Measurements from ENCODE around the gene ELOF1. TPM values are rescaled to one million over a fixed set of nuclear protein-coding genes. Genes with fewer than 3 reads are reported as not detected.

The ELOF1 gene
- total and polyA plus RNA-seq, 2 of the 13 experiments (the other 11 are each of a cell fraction or from before 2014, with no cell fraction given) = 14.5 to 43.2 TPM

DNA sequence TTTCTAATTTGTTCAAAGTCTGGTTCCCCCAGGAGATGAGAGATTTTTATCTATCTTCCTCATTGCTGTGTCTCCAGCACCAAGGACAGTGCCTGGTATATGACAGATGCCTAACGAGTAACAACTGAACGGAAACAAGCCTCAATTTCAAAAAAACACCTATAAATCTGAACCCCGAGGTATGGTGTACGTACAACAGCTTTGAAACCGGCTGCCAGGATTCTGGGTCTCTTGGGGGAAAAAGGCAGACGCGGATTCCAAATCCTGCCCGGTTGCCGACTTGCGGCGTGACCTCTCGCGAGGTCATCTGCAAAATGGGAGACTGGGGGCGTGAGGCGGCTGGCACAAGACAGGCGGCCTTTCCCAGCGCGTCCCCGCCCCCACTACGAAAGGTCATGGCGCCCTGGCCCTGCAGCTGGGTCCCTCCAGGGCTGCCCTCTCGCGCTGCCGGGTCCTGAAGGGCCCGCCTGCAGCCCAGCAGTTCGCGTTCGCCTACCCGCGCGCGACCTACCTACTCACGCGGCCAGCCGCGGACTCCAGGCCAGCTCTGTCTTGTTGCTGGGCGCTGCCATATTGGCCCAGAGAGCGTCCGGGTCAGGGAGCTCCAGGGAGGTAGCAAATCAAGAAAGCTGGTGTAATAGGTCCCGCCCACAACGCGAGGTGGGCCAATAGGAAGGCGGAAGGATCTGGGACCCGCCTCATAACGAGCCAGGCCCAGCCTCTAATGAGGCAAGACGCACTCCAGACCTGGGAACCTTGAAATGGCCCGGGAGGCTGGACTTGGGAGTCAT is 30.3 kb downstream of the ELOF1 start, which contains the start of gene ECSIT (continued):
- TF ChIP-seq, protein P1, sequence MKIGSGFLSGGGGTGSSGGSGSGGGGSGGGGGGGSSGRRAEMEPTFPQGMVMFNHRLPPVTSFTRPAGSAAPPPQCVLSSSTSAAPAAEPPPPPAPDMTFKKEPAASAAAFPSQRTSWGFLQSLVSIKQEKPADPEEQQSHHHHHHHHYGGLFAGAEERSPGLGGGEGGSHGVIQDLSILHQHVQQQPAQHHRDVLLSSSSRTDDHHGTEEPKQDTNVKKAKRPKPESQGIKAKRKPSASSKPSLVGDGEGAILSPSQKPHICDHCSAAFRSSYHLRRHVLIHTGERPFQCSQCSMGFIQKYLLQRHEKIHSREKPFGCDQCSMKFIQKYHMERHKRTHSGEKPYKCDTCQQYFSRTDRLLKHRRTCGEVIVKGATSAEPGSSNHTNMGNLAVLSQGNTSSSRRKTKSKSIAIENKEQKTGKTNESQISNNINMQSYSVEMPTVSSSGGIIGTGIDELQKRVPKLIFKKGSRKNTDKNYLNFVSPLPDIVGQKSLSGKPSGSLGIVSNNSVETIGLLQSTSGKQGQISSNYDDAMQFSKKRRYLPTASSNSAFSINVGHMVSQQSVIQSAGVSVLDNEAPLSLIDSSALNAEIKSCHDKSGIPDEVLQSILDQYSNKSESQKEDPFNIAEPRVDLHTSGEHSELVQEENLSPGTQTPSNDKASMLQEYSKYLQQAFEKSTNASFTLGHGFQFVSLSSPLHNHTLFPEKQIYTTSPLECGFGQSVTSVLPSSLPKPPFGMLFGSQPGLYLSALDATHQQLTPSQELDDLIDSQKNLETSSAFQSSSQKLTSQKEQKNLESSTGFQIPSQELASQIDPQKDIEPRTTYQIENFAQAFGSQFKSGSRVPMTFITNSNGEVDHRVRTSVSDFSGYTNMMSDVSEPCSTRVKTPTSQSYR (CRISPR knock-in tag; IDR thresholded peaks at IDR 0.05; ENCODE audit: borderline replicate concordance) = peak; percentile 70
- TF ChIP-seq, protein P2, sequence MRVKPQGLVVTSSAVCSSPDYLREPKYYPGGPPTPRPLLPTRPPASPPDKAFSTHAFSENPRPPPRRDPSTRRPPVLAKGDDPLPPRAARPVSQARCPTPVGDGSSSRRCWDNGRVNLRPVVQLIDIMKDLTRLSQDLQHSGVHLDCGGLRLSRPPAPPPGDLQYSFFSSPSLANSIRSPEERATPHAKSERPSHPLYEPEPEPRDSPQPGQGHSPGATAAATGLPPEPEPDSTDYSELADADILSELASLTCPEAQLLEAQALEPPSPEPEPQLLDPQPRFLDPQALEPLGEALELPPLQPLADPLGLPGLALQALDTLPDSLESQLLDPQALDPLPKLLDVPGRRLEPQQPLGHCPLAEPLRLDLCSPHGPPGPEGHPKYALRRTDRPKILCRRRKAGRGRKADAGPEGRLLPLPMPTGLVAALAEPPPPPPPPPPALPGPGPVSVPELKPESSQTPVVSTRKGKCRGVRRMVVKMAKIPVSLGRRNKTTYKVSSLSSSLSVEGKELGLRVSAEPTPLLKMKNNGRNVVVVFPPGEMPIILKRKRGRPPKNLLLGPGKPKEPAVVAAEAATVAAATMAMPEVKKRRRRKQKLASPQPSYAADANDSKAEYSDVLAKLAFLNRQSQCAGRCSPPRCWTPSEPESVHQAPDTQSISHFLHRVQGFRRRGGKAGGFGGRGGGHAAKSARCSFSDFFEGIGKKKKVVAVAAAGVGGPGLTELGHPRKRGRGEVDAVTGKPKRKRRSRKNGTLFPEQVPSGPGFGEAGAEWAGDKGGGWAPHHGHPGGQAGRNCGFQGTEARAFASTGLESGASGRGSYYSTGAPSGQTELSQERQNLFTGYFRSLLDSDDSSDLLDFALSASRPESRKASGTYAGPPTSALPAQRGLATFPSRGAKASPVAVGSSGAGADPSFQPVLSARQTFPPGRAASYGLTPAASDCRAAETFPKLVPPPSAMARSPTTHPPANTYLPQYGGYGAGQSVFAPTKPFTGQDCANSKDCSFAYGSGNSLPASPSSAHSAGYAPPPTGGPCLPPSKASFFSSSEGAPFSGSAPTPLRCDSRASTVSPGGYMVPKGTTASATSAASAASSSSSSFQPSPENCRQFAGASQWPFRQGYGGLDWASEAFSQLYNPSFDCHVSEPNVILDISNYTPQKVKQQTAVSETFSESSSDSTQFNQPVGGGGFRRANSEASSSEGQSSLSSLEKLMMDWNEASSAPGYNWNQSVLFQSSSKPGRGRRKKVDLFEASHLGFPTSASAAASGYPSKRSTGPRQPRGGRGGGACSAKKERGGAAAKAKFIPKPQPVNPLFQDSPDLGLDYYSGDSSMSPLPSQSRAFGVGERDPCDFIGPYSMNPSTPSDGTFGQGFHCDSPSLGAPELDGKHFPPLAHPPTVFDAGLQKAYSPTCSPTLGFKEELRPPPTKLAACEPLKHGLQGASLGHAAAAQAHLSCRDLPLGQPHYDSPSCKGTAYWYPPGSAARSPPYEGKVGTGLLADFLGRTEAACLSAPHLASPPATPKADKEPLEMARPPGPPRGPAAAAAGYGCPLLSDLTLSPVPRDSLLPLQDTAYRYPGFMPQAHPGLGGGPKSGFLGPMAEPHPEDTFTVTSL (CRISPR knock-in tag; IDR thresholded peaks at IDR 0.05; ENCODE audit: borderline replicate concordance) = 0 out of 2 replicates have a peak, but pooled peaks have one; percentile 14
- TF ChIP-seq REPIN1 (CRISPR knock-in tag; IDR thresholded peaks at IDR 0.05; ENCODE audit: borderline replicate concordance, low read depth) (peak; percentile 51; the same call in 1 of the 2 replicates), CEBPZ (IDR thresholded peaks at IDR 0.05; ENCODE audit: low read length) (no peak), FOXK1 (CRISPR knock-in tag; IDR thresholded peaks at IDR 0.05; ENCODE audit: borderline replicate concordance, low read depth) (peak; percentile 83), KDM4B (CRISPR knock-in tag; IDR thresholded peaks at IDR 0.05) (peak; percentile 66; the same call in 1 of the 2 replicates), SRSF9 (IDR thresholded peaks at IDR 0.05; ENCODE audit: borderline replicate concordance, insufficient read depth, low read depth, low read length, poor library complexity, severe bottlenecking) (no peak), MATR3 (CRISPR knock-in tag; IDR thresholded peaks at IDR 0.05) (no peak), ZNF512B (CRISPR knock-in tag; IDR thresholded peaks at IDR 0.05; ENCODE audit: borderline replicate concordance) (no peak)
